GM21528 (cell line): ENCODE measurements around the gene HEATR3.

ENCODE experiments used
- ATAC-seq: cut with Tn5 transposase; IDR thresholded peaks from one replicate; pipeline ENCODE4 v1.9.1; 2021; ENCODE audit warnings: mild to moderate bottlenecking, moderate library complexity; ENCODE audit not compliant: unreplicated experiment, low FRiP score

HEATR3 gene, protein sequence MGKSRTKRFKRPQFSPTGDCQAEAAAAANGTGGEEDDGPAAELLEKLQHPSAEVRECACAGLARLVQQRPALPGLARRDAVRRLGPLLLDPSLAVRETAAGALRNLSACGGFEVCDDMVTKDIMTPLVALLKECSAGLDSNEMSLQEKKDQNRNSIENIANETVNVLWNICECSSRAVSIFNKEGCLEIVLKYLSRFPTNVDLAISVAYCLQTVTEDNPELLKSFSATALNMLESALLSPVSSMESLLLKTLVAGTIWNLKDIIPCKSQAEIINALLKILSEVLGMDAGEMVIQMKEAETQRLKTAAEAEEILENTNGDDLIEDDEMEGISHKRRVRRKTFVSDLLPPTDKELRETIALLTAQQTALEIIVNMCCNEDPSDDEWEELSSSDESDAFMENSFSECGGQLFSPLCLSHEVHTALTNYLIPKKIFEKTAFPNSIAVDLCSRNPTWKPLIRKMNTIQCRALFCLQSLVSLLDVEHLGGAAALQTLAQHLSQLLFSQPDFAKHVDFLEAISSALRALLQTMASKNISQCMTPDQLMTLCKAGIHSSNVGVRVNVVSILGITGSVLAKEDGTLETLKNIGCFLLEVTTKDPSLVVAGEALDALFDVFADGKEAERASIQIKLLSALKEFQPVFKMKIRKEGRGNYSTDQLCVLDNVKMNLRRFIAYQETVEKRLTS

GRCh38 chr16:50065624-50066481, at the start of gene HEATR3:
Gene HEATR3, plus strand, starts transcription at chr16:50065970. Its CDS starts 162 bp downstream, at chr16:50066132.
- peak; percentile 73 for ATAC-seq

DNA sequence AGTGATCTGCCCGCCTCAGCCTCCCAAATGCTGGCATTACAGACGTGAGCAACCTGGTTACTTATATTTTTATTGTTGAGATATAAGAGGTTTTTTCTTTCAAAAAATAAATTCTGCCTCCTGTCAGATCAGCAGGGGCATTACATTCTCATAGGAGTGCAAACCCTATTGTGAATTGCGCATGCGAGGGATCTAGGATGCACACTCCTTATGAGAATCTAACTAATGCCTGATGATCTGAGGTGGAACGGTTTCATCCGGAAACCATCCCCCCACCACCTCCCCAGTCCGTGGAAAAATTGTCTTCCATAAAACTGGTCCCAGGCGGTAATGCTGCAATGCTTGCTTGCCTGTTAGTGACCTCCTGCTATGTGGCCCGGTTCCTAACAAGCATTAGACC, 48.2 kb upstream of the HEATR3 start:
- ATAC-seq = no peak

GRCh38 chr16:50021544-50021943, 44.2 kb upstream of the HEATR3 start:
- ATAC-seq = no peak

- ATAC-seq = no peak
Observed at GRCh38 chr16:50023641-50024040, 42.1 kb upstream of the HEATR3 start.

- ATAC-seq = no peak
Observed at GRCh38 chr16:50024207-50024606, 41.6 kb upstream of the HEATR3 start.

DNA sequence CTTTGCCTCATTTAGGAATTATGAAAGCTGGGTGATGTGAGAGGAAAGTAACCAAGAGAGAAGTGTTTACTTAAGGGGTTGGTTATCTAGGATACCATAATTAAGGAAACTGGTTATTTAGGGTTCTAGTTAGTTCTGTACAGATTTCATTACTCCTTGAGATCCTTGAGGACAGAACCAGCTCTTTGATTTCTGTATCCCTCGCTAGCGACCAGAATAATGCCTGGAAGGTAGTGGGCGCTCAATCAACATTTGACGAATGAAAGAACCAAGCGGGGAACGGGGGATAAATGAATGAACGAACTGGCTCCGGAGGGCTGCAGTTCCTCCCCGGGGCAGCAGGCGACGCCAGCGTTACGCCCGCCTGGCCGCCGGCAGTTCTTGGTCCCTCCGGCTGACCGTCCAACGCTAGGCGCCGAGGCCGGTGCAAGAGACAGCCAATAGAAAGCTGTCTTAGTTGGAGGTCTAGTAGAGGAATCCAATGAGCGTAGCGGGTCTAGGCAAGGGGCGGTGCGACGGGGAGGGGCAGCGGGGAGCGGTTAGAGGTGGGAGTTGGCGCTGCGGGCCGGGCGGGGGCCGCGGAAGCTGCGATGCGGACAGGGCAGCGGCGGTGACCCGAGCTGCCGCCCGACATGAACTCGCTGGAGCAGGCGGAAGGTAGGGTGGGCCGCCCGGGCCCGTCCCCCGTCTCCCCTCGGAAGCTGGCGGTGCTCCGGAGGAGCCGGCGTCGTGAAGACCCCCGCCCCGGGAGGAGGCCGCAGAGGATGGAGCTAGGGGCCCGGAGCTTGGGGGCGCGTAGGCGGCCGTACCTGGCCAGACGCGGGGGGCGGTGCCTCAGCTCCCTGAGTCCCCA, 40.9 kb upstream of the HEATR3 start, which contains the start of gene CNEP1R1:
Gene CNEP1R1 (plus strand): TSS at position 542 of the 853 bp plus-strand sequence. CDS start 91 bp downstream, at position 633.
- peak; percentile 99 for ATAC-seq

DNA sequence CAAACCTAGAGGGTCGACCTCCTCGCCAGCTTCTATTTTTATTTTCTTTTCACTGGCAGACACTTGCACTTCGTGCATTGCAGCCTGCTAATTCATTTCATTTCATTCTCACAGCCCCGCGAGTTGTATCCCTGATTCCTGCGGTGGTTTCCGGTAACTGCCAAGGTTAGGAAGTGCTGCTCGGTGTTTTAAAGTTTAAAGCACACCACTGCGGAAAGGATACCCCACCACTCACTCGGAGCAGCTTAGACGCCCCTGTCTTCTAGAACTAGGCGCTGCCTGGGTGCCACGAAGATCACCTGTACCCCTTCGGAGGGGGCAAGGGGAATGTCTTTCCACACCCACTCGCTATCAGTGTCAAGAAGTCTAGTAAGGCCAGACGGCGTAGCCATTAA, 40.2 kb upstream of the HEATR3 start:
- peak; percentile 16 for ATAC-seq

- no peak for ATAC-seq
Observed at GRCh38 chr16:50027829-50028228, 37.9 kb upstream of the HEATR3 start.

GRCh38 chr16:50035468-50035992, 30.2 kb upstream of the HEATR3 start:
- no peak for ATAC-seq

DNA sequence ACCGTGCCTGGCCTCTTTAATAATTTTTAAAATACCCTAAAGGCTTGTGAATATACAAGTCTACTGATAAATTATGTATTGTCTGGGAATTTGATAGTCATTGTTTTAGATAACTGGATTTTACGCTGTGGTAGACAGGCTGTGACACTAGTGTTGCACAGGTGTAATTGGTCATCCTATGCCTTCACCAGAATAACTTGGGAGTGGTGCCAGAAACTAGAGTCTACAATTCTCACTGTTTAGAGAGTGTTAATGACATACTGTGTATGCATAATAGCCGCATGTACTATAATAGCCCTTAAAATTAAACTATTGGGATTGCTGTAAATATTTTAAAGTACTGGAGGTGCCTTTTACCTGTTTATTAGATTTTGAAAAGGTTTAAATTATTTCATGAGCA, 29.3 kb upstream of the HEATR3 start:
- no peak for ATAC-seq

DNA sequence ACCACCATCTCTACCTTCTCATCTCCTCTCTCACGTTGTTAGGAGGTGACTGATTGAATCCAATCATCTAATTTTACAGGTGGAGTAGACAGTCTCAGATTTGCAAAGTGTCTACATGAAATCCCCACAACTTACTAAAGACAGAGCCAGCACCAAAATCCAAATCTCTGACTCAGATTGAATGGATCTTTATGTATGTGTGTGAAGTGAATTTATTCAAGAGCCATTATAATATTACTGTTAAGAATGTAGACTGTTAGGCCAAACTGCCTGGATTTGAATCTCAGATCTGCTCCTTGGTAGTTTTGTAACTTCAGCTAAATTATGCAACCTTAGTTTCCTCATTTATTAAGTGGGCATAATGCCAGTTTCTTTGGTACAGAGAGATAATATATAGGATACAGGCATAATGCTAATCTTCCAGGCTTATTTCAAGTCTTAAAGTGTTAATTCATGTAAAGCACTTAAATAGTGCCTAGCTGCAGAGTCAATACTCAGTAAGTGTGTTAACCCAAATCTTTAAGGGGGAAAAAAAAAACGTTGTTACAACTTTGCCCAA, 28.0 kb upstream of the HEATR3 start:
- ATAC-seq = no peak

DNA sequence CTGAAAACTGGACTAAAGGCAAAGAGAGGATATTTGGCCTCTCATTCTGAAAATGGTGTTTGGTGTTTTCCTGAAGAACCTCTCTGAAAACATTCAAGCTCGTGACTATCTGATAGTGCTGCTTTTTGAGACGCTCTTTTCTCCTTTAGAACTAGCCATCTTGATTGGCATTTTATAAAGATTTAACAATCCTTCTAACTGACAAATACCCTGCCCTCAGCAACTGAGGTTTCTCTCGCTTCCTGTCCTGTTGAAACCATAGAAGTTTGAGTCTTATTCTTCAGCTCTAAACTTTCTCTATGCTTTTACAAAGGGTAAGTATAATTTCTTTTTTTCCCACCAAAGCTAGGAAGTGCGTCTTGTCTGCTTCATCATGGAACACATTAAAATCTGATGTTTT, 27.5 kb upstream of the HEATR3 start:
- ATAC-seq = no peak

DNA sequence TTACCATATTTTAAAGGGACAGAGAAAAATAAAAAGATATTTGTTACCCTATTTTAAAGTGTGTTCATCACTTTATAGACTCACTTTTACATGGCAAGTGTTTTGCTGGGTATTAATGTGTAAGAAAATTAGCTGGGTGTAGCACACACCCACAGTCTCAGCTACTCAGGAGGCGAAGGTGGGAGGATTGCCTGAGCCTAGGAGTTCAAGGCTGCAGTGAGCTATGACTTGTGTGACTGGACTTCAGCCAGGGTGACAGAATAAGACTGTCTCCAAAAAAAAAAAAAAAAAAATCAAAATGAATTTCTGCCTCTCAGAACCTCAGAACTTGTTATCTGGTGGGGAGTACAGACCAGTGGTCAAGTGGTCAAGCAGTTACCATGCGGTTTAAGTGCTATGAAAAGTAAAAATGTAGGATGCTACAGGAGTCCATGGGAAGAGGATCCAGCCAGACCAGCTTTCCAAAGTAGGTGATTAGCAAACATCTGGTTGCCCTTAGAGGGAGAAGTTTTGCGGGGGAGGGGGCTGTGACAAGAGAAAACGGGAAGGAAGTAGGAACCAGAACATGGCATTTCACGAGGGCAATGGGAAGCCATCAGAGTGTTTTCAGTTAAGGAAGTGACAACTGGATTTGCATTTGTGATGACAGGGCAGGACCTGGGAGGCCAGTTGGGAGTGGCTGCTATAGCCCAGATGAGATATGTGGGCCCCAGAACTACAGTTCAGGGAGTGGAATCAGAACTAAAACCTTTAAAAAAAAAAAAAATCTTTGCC, 26.8 kb upstream of the HEATR3 start:
- ATAC-seq = no peak

DNA sequence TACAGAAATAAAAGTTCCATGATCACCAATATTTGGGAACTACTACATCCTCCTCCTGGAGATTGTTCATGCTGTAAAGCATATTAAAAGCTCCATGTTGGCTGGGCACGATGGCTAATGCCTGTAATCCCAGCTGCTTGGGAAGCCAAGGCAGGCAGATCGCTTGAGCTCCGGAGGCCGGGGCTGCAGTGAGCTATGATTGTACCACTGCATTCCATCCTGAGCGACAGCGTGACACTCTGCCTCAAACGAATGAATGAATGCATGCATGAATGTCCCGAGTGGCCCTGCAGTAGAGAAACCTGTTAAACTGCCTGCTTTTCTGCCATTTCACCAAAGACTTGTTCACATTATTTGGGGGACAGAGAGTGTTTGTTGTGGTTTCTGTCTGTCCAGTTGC, 25.8 kb upstream of the HEATR3 start:
- ATAC-seq = no peak

DNA sequence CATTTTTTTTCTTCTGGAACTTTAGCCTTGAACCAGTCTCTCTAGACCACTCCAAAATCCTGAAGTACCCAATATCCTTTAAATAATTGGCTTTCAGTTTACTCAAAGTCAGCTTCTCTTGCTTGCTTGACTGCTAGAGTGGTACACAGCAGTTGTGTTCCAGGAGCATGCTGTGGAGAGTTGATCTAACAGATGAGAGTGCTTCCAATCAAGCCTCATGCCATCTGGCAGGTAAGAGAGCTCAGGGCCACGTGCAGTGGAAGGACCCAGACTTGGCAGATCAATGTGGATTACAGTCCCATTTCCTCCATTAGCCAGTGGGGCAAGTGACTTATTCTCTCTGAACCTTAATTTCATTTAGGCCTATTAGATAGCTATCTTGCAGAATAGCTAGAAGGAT, 25.1 kb upstream of the HEATR3 start:
- ATAC-seq = no peak

DNA sequence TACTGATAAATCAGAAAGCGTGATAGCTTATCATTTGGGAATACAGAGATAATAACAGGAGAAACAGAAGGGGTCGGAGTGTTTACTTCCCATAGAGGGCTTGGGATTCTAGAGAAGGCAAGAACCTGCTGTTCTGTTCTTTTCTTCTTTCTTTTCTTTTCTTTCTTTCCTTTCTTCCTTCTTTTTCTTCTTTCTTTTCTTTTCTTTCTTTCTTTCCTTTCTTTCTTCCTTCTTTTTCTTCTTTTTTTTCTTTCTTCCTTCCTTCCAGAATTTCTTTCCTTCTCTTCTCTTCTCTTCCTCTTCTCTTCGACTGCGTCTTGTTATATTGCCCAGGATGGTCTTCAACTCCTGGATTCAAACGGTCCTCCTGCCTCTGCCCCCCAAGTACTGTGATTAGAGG, 22.4 kb upstream of the HEATR3 start:
- ATAC-seq = no peak

- no peak for ATAC-seq
Observed at GRCh38 chr16:50045412-50045811, 20.4 kb upstream of the HEATR3 start.

DNA sequence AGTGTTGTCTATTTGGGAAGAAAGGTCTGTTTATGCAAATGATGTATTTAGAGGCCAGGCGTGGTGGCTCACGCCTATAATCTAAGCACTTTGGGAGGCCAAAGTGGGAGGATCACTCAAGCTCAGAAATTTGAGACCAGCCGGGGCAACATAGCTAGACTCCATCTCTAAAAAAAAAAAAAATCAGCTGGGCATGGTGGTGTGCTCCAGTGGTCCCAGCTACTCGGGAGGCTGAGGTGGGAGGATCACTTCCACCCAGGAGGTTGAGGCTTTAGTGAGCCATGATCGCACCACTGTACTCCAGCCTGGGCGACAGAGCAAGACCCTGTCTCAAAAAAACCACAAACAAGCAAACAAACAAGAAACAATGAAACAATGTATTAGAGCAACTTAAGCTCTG, 18.9 kb upstream of the HEATR3 start:
- ATAC-seq = no peak

GRCh38 chr16:50047864-50048263, 17.9 kb upstream of the HEATR3 start:
- no peak for ATAC-seq
